Astrocyte of the spinal cord (primary cell): ENCODE measurements around the gene IRF2BP2.
"Not testable (repeated sequence)": the region's sequence is repeated elsewhere in the genome, so short reads cannot be mapped to it uniquely, and the experiment has no call there.

Experiments used
- DNase-seq: peaks from one replicate; pipeline ENCODE4 v3.0.0; 2011; ENCODE audit warnings: low read depth, low spot score
- H3K4me3 ChIP-seq: 2 replicates; pipeline ENCODE4 v1.5.1; 2011; ENCODE audit warnings: low read depth, mild to moderate bottlenecking, low read length, moderate library complexity
- CTCF ChIP-seq: IDR thresholded peaks from 2 replicates; pipeline ENCODE4 v1.5.1; 2012; ENCODE audit warnings: low read depth, mild to moderate bottlenecking, low read length, inconsistent platforms
- in situ Hi-C: cut with HindIII; loops from 2 replicates; pipeline ENCODE4 v1.10.0; 2017; ENCODE audit warnings: low sequenced_read_pairs

IRF2BP2 gene

GRCh38 chr1:234595899-234596298 is 14.1 kb downstream of the IRF2BP2 start:
- in situ Hi-C loops: no loop called here
- no peak overlapping the region for H3K4me3 ChIP-seq
- TF ChIP-seq CTCF: no peak
- no peak for DNase-seq

- DNase-seq, in situ Hi-C loops, H3K4me3 ChIP-seq: not testable (repeated sequence)
Measured at GRCh38 chr1:234594575-234594974, 15.4 kb downstream of the IRF2BP2 start.

- no peak for TF ChIP-seq CTCF
- in situ Hi-C loops: no loop called here
- DNase-seq: no peak
- no peak overlapping the region for H3K4me3 ChIP-seq
Measured at GRCh38 chr1:234593771-234594504, 16.0 kb downstream of the IRF2BP2 start.

GRCh38 chr1:234593109-234593508 is 16.9 kb downstream of the IRF2BP2 start:
- H3K4me3 ChIP-seq: no peak overlapping the region
- TF ChIP-seq CTCF: no peak
- in situ Hi-C loops: no loop called here
- no peak for DNase-seq

- no peak for DNase-seq
- in situ Hi-C loops: no loop called here
- no peak for TF ChIP-seq CTCF
Measured at GRCh38 chr1:234592240-234592639, 17.7 kb downstream of the IRF2BP2 start.

GRCh38 chr1:234591131-234591530 is 18.8 kb downstream of the IRF2BP2 start:
- no peak for DNase-seq
- in situ Hi-C loops: no loop called here
- no peak for TF ChIP-seq CTCF
- no peak overlapping the region for H3K4me3 ChIP-seq

More at GRCh38 chr1:234592240-234592639, 17.7 kb downstream of the IRF2BP2 start:
- no peak overlapping the region for H3K4me3 ChIP-seq

- H3K4me3 ChIP-seq: no peak overlapping the region
- no peak for TF ChIP-seq CTCF
- in situ Hi-C loops: no loop called here
- DNase-seq: no peak
Measured at GRCh38 chr1:234589854-234590620, 19.9 kb downstream of the IRF2BP2 start.
